HL-60 (cell line): ENCODE data around the gene PPP1R1B.

Source experiments
- CTCF ChIP-seq: IDR thresholded peaks from one replicate; pipeline ENCODE4 v1.5.1; 2011; ENCODE audit warnings: low read length, control low read depth, inconsistent platforms; ENCODE audit not compliant: insufficient read depth
- POLR2AphosphoS5 ChIP-seq: IDR thresholded peaks from 2 replicates; pipeline ENCODE4 v1.6.1; 2012; ENCODE audit warnings: low read depth

- TF ChIP-seq POLR2AphosphoS5 (no peak), CTCF (no peak)
Measured at GRCh38 chr17:39628655-39629493, 2.1 kb downstream of the PPP1R1B start.
